Liver (tissue), 3 donors: Measurements from ENCODE around the gene NOS3.

Experiments used
- GABPA ChIP-seq, 2 donors: IDR thresholded peaks in 1 of 2; conservative IDR thresholded peaks in 1 of 2; 2 replicates each; pipeline ENCODE4 v1.6.1; 2016; ENCODE audit warnings: antibody characterized with exemption in 2 of 2, mild to moderate bottlenecking in 1 of 2, moderate library complexity in 1 of 2
- JUND ChIP-seq, 2 donors: IDR thresholded peaks; 2 replicates each; pipeline ENCODE4 v1.6.1; 2016; ENCODE audit warnings: antibody characterized with exemption in 2 of 2
- RAD21 ChIP-seq, 2 donors: IDR thresholded peaks; 2 replicates each; pipeline ENCODE4 v1.6.1; 2016; ENCODE audit warnings: antibody characterized with exemption in 2 of 2, mild to moderate bottlenecking in 2 of 2
- REST ChIP-seq: IDR thresholded peaks from 2 replicates; pipeline ENCODE4 v1.6.1; 2016; ENCODE audit warnings: antibody characterized with exemption, mild to moderate bottlenecking
- TAF1 ChIP-seq: conservative IDR thresholded peaks from 2 replicates; pipeline ENCODE4 v1.6.1; 2016; ENCODE audit warnings: antibody characterized with exemption, mild to moderate bottlenecking
- TF ChIP-seq, protein P1 (sequence below): fragments of 150-350 bp; IDR thresholded peaks from 2 replicates; pipeline ENCODE4 v1.5.1; 2017; ENCODE audit warnings: improper control_type of control experiment, low read depth, low read length; ENCODE audit not compliant: missing input control
- donor health status: healthy.
- donor health status: healthy.

GRCh38 chr7:151035026-151035717 is 44.4 kb downstream of the NOS3 start:
- TF ChIP-seq, protein P1, sequence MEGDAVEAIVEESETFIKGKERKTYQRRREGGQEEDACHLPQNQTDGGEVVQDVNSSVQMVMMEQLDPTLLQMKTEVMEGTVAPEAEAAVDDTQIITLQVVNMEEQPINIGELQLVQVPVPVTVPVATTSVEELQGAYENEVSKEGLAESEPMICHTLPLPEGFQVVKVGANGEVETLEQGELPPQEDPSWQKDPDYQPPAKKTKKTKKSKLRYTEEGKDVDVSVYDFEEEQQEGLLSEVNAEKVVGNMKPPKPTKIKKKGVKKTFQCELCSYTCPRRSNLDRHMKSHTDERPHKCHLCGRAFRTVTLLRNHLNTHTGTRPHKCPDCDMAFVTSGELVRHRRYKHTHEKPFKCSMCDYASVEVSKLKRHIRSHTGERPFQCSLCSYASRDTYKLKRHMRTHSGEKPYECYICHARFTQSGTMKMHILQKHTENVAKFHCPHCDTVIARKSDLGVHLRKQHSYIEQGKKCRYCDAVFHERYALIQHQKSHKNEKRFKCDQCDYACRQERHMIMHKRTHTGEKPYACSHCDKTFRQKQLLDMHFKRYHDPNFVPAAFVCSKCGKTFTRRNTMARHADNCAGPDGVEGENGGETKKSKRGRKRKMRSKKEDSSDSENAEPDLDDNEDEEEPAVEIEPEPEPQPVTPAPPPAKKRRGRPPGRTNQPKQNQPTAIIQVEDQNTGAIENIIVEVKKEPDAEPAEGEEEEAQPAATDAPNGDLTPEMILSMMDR, result no peak
- TF ChIP-seq GABPA (IDR thresholded peaks at IDR 0.05 in 1 of 2, conservative IDR thresholded peaks at IDR 0.05 in 1 of 2), result no peak
- TF ChIP-seq REST, result no peak
- no peak for TF ChIP-seq TAF1
- no peak for TF ChIP-seq JUND (IDR thresholded peaks at IDR 0.05)
- no peak for TF ChIP-seq RAD21 (IDR thresholded peaks at IDR 0.05)
